HepG2 (cell line): ENCODE data around the gene PGM3.

ENCODE experiments used
- KDM1A ChIP-seq: IDR thresholded peaks from 2 replicates; pipeline ENCODE4 v1.6.1; 2016; ENCODE audit warnings: missing compliant biosample characterization
- POLR2A ChIP-seq, 2 experiments: IDR thresholded peaks; 2 replicates each; pipeline ENCODE4 v1.6.1; 2011; ENCODE audit warnings: low read depth in 2 of 2, low read length in 2 of 2, mild to moderate bottlenecking in 1 of 2, moderate library complexity in 1 of 2; ENCODE audit not compliant: insufficient read depth in 1 of 2
- TBL1XR1 ChIP-seq: fragments of 150-350 bp; IDR thresholded peaks from 2 replicates; pipeline ENCODE4 v1.6.1; 2014; ENCODE audit warnings: borderline replicate concordance, low read length; ENCODE audit not compliant: partially characterized antibody
- TF ChIP-seq, protein P1 (sequence below): fragments of 450-650 bp; IDR thresholded peaks from 2 replicates; pipeline ENCODE4 v1.6.1; 2017; ENCODE audit warnings: mild to moderate bottlenecking

DNA sequence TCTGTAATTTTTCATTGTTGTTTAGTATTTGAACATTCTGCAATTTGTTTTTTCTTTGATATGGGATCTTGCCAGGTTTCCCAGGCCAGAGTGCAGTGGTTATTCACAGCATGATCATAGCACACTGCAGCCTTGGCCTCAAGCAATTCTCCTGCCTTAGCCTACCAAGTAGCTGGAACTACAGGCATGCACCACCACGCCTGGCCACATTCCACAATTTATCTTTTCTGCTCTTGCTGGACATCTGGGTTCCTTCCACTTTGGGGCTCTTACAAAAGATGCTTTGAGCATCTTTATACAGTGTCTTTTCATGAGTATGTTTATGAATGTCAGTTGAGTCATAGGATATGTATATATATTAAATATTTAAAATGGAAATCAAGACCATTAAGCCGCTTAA, 42.0 kb downstream of the PGM3 start:
- TF ChIP-seq, protein P1, sequence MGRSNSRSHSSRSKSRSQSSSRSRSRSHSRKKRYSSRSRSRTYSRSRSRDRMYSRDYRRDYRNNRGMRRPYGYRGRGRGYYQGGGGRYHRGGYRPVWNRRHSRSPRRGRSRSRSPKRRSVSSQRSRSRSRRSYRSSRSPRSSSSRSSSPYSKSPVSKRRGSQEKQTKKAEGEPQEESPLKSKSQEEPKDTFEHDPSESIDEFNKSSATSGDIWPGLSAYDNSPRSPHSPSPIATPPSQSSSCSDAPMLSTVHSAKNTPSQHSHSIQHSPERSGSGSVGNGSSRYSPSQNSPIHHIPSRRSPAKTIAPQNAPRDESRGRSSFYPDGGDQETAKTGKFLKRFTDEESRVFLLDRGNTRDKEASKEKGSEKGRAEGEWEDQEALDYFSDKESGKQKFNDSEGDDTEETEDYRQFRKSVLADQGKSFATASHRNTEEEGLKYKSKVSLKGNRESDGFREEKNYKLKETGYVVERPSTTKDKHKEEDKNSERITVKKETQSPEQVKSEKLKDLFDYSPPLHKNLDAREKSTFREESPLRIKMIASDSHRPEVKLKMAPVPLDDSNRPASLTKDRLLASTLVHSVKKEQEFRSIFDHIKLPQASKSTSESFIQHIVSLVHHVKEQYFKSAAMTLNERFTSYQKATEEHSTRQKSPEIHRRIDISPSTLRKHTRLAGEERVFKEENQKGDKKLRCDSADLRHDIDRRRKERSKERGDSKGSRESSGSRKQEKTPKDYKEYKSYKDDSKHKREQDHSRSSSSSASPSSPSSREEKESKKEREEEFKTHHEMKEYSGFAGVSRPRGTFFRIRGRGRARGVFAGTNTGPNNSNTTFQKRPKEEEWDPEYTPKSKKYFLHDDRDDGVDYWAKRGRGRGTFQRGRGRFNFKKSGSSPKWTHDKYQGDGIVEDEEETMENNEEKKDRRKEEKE, result no peak
- TF ChIP-seq POLR2A (IDR thresholded peaks at IDR 0.05; ENCODE audit: insufficient read depth in 1 of 2, low read depth in 2 of 2, low read length in 2 of 2), result no peak
- no peak for TF ChIP-seq TBL1XR1
- no peak for TF ChIP-seq KDM1A (CRISPR knock-in tag)
